Eye (tissue), 1 donor: ENCODE measurements around the gene UQCC2.

Source experiments
- DNase-seq: peaks from one replicate; pipeline ENCODE4 v3.0.0-alpha.2; 2015

UQCC2 gene

DNA sequence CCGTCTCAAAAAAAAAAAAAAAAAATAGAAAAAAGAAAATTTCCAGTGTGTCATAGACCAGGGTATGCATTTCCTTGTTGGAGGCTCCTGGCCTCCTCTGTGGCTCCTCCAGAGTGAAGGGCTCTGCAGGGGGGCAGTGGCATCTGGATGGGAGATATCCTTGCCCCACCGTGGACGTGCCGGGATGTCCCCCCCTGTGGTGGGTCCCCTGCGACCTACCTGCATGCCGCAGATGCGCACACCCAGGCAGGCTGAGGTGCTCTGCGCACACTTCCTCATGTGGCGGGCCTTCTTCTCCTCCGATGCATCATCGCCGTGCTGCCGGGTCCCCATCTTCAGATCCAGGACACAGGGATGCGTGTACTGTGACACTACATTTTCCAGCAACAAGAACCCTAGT, 13.7 kb upstream of the UQCC2 start:
- DNase-seq: no peak

DNA sequence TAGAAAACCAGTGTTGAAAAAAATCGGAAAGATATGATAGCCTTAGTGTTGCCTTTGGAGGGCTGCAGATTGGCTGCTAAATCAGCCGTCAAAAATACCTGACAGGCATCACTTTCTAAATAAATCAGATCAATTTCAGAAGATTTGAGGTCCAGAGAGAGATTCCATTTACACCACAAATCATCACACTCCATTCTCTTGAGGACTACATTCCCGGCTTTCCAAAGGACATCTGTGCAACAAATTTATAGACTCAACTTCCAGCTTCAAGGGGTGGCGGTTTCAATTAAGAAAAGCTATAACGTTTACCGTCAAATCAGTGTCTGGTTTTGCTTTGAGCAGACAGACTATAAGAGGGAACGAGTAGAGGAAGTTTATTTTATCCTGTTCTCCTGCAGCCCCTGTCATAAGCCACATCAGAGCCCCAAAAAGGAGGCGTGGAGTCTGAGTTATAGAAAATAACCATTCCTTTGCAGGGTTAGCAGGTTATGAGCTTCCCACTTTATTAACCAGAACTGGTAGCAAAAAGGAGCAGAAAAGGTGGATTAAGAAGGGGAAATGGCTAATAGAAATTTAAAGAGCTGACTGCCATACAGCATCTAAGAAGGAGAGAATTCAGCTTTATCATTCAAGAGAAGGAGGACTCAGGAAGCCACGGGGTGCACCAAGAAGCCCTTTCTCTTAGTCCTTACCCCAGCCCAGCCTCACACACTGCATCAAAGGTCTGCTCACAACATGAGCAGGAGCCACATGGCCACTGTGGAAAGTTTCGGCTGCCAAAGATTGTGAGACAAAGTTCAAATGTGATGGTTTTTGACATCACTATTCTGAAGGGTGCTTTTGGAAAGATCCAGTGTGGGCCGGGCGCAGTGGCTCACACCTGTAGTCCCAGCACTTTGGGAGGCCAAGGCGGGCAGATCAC, 12.9 kb upstream of the UQCC2 start:
- no peak for DNase-seq

DNA sequence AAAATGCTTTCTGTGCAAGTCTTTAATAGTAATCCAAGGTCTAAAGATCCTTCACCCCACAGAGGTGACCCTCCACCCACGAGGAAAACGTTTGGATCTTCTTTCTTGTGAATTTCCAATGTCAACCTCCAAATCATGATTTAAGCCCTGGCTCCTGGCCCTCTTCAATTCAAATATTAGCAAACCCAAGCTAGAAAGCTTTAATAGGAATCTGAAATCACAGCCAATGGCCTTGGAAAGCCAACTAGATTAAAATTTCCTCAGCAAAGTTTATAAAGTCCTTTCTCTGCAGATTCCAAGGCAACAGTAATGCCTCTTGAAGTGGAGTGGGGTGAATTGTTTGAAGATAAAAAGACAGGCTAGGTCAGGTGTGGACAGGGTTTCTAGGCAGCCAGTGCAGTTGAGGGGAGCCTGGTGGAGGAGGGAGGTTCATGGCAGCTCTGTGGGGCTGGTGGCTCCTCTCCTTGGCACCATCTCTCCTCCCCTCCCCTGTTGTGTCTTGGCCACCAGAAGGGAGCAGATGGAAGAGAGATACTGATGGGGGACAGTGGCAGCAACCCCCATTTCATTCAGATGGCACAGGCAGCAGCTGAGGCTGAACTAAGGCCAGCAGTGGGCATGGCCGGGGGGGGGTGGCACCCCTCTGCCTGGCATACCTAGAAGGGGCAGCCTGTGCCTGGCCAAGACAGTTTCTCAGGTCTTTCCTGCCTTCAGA, 12.0 kb upstream of the UQCC2 start:
- DNase-seq: no peak

GRCh38 chr6:33722103-33722623, 10.7 kb upstream of the UQCC2 start:
- DNase-seq: no peak

DNA sequence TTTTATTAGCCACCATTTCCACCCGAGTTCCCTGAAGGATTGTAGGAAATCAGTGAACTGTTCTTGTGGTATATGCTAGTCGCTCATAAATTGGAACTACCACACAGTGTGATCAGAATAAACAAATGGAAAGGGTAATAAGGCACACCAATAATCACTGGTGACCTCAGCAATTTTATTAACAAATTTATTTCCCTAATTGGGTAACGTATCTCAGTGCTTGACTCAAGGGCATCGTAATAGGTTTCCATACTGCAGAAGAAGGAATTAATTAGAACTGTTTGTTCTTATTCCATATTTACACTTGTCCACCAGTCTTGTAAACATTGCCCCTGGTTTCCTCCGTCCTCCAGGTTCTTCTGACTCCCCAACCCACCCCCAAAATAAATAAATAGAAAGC, 10.0 kb upstream of the UQCC2 start:
- DNase-seq: no peak

DNA sequence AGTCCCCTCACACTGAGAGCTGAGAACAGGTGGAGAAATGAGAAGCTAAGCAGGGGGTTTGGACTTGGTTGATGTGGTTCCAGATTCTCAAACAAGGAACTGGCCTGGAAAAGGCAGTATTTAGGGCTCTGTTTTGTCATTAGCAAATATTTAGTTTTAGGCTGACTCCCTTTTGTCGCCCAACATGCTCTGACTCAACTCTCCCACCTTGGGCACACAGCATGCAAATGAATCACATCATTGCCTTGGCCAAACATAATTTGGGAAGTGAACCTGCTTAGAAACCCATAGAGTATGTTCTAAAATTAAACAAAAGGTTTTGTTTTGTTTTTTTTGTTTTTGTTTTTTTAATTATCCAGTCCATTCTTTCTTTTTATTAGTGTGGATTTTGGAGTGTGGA, 9.5 kb upstream of the UQCC2 start:
- DNase-seq: no peak

DNA sequence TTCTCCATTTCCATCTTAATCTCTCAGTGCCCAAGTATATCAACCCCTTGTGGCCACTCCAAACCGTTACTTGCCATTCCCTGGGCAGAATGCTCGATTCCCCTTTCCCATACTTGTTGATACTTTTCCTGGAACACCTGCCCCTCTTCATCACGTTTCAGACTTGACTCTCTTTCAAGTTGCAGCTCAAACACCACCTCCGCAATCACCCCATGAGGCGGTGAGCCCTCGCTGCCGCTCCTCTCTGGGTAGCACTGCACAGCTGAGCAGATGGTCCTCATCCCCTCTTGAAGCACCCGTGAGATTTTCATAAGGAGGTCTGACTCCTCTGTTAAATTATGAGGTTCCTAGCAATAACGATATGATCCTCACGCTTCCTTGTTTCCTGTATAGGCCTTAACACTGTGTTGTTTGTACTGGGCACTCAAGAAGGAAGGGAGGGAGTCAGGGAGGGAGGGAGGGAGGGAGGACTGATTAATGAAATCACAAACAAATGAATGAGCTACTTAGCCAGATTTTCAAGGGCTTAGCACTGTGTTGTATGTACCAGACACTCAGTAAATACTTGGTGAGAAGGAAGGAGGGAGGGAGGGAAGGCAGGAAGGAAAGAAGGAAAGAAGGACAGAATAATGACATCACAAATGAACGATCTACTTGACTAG, 8.0 kb upstream of the UQCC2 start:
- no peak for DNase-seq

GRCh38 chr6:33718713-33719112, 7.2 kb upstream of the UQCC2 start:
- no peak for DNase-seq

DNA sequence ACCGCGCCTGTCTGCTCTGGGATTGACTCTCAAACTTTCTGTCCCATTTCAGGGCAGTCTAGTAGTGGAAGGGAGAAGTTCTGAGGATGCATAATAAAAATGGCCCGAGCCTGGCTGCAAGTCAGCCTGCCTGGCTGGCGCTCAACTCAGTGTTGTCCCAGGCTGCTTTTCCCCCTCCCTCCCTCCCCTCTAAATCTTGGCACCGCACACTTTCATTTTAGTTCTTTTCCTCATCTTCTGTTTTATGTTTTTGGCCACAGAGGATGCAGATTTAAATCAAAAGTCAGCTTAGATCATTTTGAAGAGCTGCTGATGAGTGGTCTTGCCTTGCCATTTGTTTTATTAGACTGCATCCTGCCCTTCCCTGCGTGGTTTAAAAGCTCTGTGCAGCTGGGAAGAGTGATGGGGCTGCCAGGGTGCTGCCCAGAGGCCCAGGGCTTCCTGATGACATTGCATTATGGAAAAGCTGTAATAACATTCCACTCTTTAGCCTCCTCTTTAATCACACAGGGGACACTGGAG, 6.5 kb upstream of the UQCC2 start:
- peak; percentile 42 for DNase-seq

DNA sequence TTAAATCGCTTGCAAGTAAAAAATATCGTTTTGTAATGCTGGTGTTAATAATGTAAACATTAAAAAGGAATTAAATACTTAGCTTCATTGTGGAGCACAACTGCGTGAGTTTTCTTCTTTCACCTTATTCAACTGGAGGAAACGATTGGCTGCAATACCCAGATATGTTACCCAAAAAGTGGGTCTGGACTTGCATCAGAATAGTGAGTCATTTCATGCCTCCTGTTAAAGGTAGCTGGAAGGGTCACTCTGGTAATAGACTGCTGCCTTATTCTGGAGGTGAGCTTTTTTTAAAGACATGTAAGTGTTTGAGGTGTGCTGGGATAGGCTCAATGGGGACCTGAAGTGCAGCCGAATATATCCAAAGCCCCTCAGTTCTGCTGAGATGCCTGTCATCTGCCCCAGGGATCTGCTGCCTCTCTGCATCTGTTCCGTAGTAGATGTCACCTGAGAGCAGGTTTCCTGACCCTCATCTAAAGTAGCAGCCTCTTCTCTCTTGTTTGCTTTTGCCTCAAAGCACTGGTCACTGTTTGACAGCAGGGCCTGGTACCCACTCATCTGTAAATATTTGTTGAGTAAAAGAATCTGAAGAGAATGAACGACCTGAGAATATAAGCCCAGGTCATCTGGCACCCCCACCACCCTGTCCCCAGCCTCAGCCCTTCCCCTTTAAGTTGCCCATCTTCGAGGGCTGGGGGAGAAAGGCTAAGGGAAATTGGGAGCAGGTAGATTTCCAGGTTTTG, 5.6 kb upstream of the UQCC2 start:
- DNase-seq: no peak

DNA sequence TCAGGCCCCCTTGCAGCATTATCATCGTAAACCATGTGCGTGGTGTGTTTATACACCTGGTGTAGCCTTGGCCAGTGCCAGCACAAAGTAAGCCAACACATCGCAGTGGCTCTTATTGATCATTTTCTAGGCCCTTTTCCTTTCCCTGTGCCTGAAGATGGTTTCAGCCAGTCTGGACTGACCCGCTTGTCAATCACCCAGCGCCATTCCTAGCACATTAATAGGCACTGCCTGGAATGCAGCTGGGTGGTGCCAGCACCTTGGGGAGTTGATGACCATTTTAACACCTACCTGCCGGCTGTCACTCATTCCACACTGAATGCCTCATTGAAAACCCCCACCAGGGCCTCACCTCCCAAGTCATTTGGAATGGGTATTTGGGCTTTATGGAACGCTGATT, 4.9 kb upstream of the UQCC2 start:
- no peak for DNase-seq

DNA sequence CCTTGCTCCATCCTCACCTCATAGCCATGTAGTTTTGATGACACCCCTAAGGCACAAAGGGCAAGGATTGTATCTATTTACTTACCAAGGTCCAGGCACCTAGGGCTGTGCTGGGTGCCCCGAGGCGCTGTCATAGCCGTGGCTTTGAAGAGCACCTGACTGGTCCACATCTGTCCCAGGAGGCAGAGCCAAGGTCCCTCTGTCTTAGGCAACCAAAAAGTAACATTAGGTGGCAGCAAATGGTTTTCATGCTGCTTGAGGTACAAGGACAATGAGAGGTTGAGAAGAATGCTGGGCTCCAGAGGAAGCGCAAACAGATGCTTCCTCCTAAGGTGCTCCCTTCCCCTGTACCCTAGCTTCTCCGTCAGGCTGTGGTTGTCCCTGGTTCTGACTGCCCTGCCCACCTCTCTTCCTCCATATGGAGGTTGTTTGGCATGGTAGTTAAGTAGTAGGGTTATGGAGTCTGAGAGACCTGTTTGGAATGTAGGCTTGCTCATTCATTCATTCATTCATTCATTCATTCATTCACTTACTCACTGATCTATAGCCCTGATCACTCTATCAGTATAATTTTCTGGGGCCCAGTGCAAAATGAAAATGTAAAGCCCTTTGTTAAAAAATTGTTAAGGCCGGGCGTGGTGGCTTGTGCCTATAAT, 3.0 kb upstream of the UQCC2 start:
- DNase-seq: no peak

DNA sequence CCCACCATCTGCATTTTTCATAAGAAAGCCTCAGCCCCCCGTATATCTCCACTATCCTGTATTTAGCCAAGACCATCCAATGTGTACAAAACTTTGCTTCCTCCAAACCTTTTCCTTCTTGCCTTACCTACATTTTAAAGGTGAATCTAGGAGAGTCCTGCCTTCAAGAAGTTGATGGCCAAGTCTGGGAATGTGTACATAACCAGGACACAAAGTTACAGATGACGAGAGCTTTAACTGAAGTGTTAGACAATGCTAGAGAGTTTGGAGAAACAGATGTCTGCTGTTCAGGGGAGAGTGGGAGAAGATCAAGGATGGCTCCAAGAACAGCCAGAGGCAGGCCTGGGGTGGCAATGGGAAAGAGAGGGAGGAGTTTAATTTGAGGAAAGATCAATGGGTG, 2.3 kb upstream of the UQCC2 start:
- DNase-seq: no peak

DNA sequence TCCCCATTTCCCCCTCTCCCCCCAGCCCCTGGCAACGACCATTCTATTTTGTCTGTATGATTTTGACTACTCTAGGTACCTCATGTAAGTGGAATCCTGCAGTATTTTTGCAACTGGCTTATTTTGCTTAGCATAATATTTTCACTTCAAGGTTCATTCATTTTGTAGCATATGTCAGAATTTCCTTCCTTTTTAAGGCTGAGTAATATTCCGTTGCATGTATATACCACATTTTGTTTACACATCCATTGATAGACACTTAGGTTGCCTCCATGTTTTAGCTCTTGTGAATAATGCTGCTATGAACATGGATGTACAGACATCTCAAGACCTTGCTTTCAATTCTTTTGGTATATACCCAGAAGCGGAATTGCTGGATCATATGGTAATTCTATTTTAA, 1.4 kb upstream of the UQCC2 start:
- no peak for DNase-seq

DNA sequence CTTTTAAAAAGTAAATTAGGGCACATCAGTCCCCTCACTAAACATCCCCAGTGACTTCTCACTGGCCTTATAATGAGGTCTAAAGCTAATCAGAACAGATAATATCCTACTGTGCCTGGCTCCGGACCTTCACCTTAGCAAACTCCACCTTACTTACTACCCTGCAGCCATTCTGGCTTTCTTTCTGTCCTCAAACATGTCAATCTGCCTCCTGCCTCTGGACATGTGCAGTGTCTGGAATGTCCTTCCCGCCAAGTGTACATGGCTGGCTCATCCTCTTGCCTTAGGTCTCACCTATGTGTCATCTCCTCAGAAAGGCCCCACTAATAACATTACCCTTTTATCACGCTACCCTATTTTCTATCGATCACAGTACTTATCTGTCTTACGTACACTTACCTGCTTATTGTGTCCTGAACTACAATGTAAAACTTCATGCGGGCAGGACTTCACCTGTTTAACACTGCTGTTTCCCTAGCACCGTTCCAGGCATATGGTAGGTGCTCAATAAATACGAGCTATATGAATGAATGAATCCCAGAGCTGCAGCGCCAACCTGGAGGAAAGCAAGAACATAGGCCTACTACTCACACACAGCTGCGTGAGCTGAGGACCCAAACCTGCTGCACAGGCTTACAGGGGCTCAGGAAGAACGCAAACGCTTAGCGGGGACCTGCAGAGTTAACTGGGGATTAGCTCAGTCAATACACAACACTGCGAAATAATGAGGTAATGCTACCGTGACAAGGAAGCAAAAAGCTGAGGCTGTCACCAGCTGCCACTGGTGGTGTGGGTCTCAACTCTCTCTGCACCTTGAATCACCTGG, 991 bp downstream of the UQCC2 start:
- DNase-seq: no peak

- DNase-seq: no peak
Measured at GRCh38 chr6:33709605-33710295, 1.8 kb downstream of the UQCC2 start.

- no peak for DNase-seq
Measured at GRCh38 chr6:33708516-33709204, 2.8 kb downstream of the UQCC2 start.

GRCh38 chr6:33707771-33708170, 3.7 kb downstream of the UQCC2 start:
- no peak for DNase-seq

DNA sequence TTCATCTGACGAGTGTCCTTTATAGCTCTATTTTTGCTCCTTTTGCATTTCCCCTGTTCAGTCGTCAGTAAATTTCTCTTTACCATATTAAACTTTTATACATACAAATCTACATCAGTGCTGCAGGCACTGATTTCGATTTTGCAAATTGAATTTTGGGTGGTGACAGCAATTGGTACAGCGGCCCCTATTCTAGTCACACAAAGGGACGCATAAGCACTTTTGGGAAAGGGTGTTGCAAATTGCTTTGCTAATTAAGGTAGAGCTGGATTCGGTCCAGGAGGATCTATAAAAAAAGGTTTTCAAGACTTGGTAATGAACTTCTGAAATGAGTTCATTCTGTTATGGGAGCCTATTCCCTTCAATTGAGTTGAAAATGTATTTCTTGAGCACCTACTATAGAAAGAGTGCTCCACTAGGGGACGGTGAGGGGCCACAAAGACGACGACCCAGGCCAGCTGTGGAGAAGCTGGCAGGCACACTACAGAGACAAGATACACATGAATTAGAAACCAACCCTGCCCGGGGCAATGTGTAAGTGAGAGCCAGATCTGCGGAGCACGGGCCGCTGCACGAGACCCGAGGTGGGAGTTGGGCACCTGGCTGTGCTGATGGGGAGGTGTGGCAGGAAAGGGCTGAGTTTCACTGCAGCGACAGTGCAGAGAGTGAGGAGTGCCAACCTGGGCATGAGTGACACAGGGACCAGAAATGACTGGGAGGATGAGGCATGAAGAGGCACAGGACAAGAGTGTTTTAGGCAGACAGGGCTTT, 5.4 kb downstream of the UQCC2 start:
- DNase-seq: no peak
